Measurements from ENCODE around the gene TSPAN32.

GRCh38 chr11:2316169-2316962 lies 14.6 kb downstream of the TSPAN32 start:
- TF ChIP-seq POLR2AphosphoS5 (IDR thresholded peaks at IDR 0.05; ENCODE audit: low read depth, low read length) (no peak), CTCF (IDR thresholded peaks at IDR 0.05) (no peak), SIN3A (IDR thresholded peaks at IDR 0.05; ENCODE audit: borderline replicate concordance, insufficient read depth, low read depth, low read length) (no peak), REST (IDR thresholded peaks at IDR 0.05; ENCODE audit: insufficient read depth in 1 of 2, low read depth in 2 of 2, low read length in 1 of 2) (no peak), TCF7L2 (IDR thresholded peaks at IDR 0.05; ENCODE audit: low read depth, low read length) (no peak)
